Measurements from ENCODE around the gene MBP.
A peak's percentile ranks its signal among the peaks of the same experiment; 100 is the strongest.

Gene MBP

GRCh38 chr18:77108821-77109647 lies 23.5 kb downstream of the MBP start:
- H3K4me1 ChIP-seq (ENCODE audit: insufficient read depth, low read length): peaks cover 14% of the 10 kb centered on the region; the same call in 1 of the 2 replicates
- no peaks in the 10 kb centered on the region for H3K36me3 ChIP-seq (ENCODE audit: insufficient read depth, low read length)
- H3K9ac ChIP-seq (ENCODE audit: low read depth, low read length): no peak overlapping the region
- no peaks in the 10 kb centered on the region for H3K9me3 ChIP-seq (ENCODE audit: control insufficient read depth, insufficient read depth, low read length)

- peaks cover 9% of the 10 kb centered on the region; the same call in 1 of the 2 replicates for H3K4me1 ChIP-seq (ENCODE audit: insufficient read depth, low read length)
- no peaks in the 10 kb centered on the region for H3K36me3 ChIP-seq (ENCODE audit: insufficient read depth, low read length)
- no peaks in the 10 kb centered on the region for H3K9me3 ChIP-seq (ENCODE audit: control insufficient read depth, insufficient read depth, low read length)
- no peak overlapping the region for H3K9ac ChIP-seq (ENCODE audit: low read depth, low read length)
These were observed 24.4 kb downstream of the MBP start for GRCh38 chr18:77108001-77108692.

- H3K4me1 ChIP-seq (ENCODE audit: insufficient read depth, low read length): peaks cover 12% of the 10 kb centered on the region
- H3K9ac ChIP-seq (ENCODE audit: low read depth, low read length): no peak overlapping the region
- H3K9me3 ChIP-seq (ENCODE audit: control insufficient read depth, insufficient read depth, low read length): no peaks in the 10 kb centered on the region
- no peaks in the 10 kb centered on the region for H3K36me3 ChIP-seq (ENCODE audit: insufficient read depth, low read length)
These were observed 25.3 kb downstream of the MBP start for GRCh38 chr18:77107292-77107691.

GRCh38 chr18:77106331-77106730 lies 26.3 kb downstream of the MBP start:
- Histone ChIP-seq H3K36me3 (ENCODE audit: insufficient read depth, low read length) (no peaks in the 10 kb centered on the region), H3K9ac (ENCODE audit: low read depth, low read length) (no peak overlapping the region), H3K9me3 (ENCODE audit: control insufficient read depth, insufficient read depth, low read length) (no peaks in the 10 kb centered on the region), H3K4me1 (ENCODE audit: insufficient read depth, low read length) (peaks cover 18% of the 10 kb centered on the region)

GRCh38 chr18:77105680-77106079 lies 26.9 kb downstream of the MBP start:
- H3K36me3 ChIP-seq (ENCODE audit: insufficient read depth, low read length): no peaks in the 10 kb centered on the region
- H3K9ac ChIP-seq (ENCODE audit: low read depth, low read length): no peak overlapping the region
- peaks cover 24% of the 10 kb centered on the region for H3K4me1 ChIP-seq (ENCODE audit: insufficient read depth, low read length)
- H3K9me3 ChIP-seq (ENCODE audit: control insufficient read depth, insufficient read depth, low read length): no peaks in the 10 kb centered on the region

- peaks cover 27% of the 10 kb centered on the region for H3K4me1 ChIP-seq (ENCODE audit: insufficient read depth, low read length)
- H3K9ac ChIP-seq (ENCODE audit: low read depth, low read length): no peak overlapping the region
- no peaks in the 10 kb centered on the region for H3K9me3 ChIP-seq (ENCODE audit: control insufficient read depth, insufficient read depth, low read length)
- H3K36me3 ChIP-seq (ENCODE audit: insufficient read depth, low read length): no peaks in the 10 kb centered on the region
These were observed 27.6 kb downstream of the MBP start for GRCh38 chr18:77105028-77105427.

GRCh38 chr18:77103991-77104531 lies 28.5 kb downstream of the MBP start:
- Histone ChIP-seq H3K4me1 (ENCODE audit: insufficient read depth, low read length) (peaks cover 27% of the 10 kb centered on the region), H3K9me3 (ENCODE audit: control insufficient read depth, insufficient read depth, low read length) (no peaks in the 10 kb centered on the region), H3K36me3 (ENCODE audit: insufficient read depth, low read length) (no peaks in the 10 kb centered on the region), H3K9ac (ENCODE audit: low read depth, low read length) (no peak overlapping the region)

GRCh38 chr18:77103187-77103850 lies 29.3 kb downstream of the MBP start:
- H3K36me3 ChIP-seq (ENCODE audit: insufficient read depth, low read length): no peaks in the 10 kb centered on the region
- peaks cover 31% of the 10 kb centered on the region for H3K4me1 ChIP-seq (ENCODE audit: insufficient read depth, low read length)
- H3K9me3 ChIP-seq (ENCODE audit: control insufficient read depth, insufficient read depth, low read length): no peaks in the 10 kb centered on the region
- H3K9ac ChIP-seq (ENCODE audit: low read depth, low read length): no peak overlapping the region

- Histone ChIP-seq H3K36me3 (ENCODE audit: insufficient read depth, low read length) (no peaks in the 10 kb centered on the region), H3K4me1 (ENCODE audit: insufficient read depth, low read length) (peaks cover 34% of the 10 kb centered on the region), H3K9ac (ENCODE audit: low read depth, low read length) (no peak overlapping the region), H3K9me3 (ENCODE audit: control insufficient read depth, insufficient read depth, low read length) (no peaks in the 10 kb centered on the region)
These were observed 30.1 kb downstream of the MBP start for GRCh38 chr18:77102259-77103040.

- peaks cover 32% of the 10 kb centered on the region for H3K4me1 ChIP-seq (ENCODE audit: insufficient read depth, low read length)
- H3K36me3 ChIP-seq (ENCODE audit: insufficient read depth, low read length): no peaks in the 10 kb centered on the region
- peak overlapping the region; percentile 18; the same call in 1 of the 2 replicates for H3K9ac ChIP-seq (ENCODE audit: low read depth, low read length)
- H3K9me3 ChIP-seq (ENCODE audit: control insufficient read depth, insufficient read depth, low read length): no peaks in the 10 kb centered on the region
These were observed 30.9 kb downstream of the MBP start for GRCh38 chr18:77101410-77102258.

GRCh38 chr18:77100751-77101355 lies 31.7 kb downstream of the MBP start:
- Histone ChIP-seq H3K9ac (ENCODE audit: low read depth, low read length) (0 out of 2 replicates have a peak overlapping the region, but pooled peaks have one; percentile 4), H3K9me3 (ENCODE audit: control insufficient read depth, insufficient read depth, low read length) (no peaks in the 10 kb centered on the region), H3K36me3 (ENCODE audit: insufficient read depth, low read length) (no peaks in the 10 kb centered on the region), H3K4me1 (ENCODE audit: insufficient read depth, low read length) (peaks cover 32% of the 10 kb centered on the region)

- Histone ChIP-seq H3K4me1 (ENCODE audit: insufficient read depth, low read length) (peaks cover 32% of the 10 kb centered on the region), H3K36me3 (ENCODE audit: insufficient read depth, low read length) (no peaks in the 10 kb centered on the region), H3K9ac (ENCODE audit: low read depth, low read length) (no peak overlapping the region), H3K9me3 (ENCODE audit: control insufficient read depth, insufficient read depth, low read length) (no peaks in the 10 kb centered on the region)
These were observed 32.9 kb downstream of the MBP start for GRCh38 chr18:77099485-77100370.
